ENCODE measurements around the gene TCOF1.
A peak's percentile ranks its signal among the peaks of the same experiment; 100 is the strongest.

The TCOF1 gene

GRCh38 chr5:150364004-150364403 lies 6.5 kb downstream of the TCOF1 start:
- in situ Hi-C loops (cut with HindIII; ENCODE audit: low sequenced_read_pairs) = no loop called here

GRCh38 chr5:150368526-150368925 lies 11.0 kb downstream of the TCOF1 start:
- no peak for DNase-seq (ENCODE audit: low read depth)
- no peak for TF ChIP-seq CTCF (IDR thresholded peaks at IDR 0.05; ENCODE audit: low read depth, low read length, missing control alignments)
- in situ Hi-C loops (cut with HindIII; ENCODE audit: low sequenced_read_pairs) = no loop called here
- no peak overlapping the region for H3K4me3 ChIP-seq (ENCODE audit: low read depth, low read length)

More at GRCh38 chr5:150364004-150364403, 6.5 kb downstream of the TCOF1 start:
- no peak for TF ChIP-seq CTCF (IDR thresholded peaks at IDR 0.05; ENCODE audit: low read depth, low read length, missing control alignments)
- H3K4me3 ChIP-seq (ENCODE audit: low read depth, low read length) = no peak overlapping the region
- DNase-seq (ENCODE audit: low read depth) = no peak

GRCh38 chr5:150372639-150373038 lies 15.1 kb downstream of the TCOF1 start:
- no peak for TF ChIP-seq CTCF (IDR thresholded peaks at IDR 0.05; ENCODE audit: low read depth, low read length, missing control alignments)
- H3K4me3 ChIP-seq (ENCODE audit: low read depth, low read length) = no peak overlapping the region
- DNase-seq (ENCODE audit: low read depth) = no peak
- in situ Hi-C loops (cut with HindIII; ENCODE audit: low sequenced_read_pairs) = no loop called here

- TF ChIP-seq CTCF (IDR thresholded peaks at IDR 0.05; ENCODE audit: low read depth, low read length, missing control alignments) = no peak
- H3K4me3 ChIP-seq (ENCODE audit: low read depth, low read length) = no peak overlapping the region
- in situ Hi-C loops (cut with HindIII; ENCODE audit: low sequenced_read_pairs) = no loop called here
- DNase-seq (ENCODE audit: low read depth) = no peak
Measured at GRCh38 chr5:150374651-150375050, 17.2 kb downstream of the TCOF1 start.

- TF ChIP-seq CTCF (IDR thresholded peaks at IDR 0.05; ENCODE audit: low read depth, low read length, missing control alignments) = no peak
- peak; percentile 35 for DNase-seq (ENCODE audit: low read depth)
- in situ Hi-C loops (cut with HindIII; ENCODE audit: low sequenced_read_pairs) = no loop called here
- no peak overlapping the region for H3K4me3 ChIP-seq (ENCODE audit: low read depth, low read length)
Measured at GRCh38 chr5:150376799-150377771, 19.6 kb downstream of the TCOF1 start.

- no peak for TF ChIP-seq CTCF (IDR thresholded peaks at IDR 0.05; ENCODE audit: low read depth, low read length, missing control alignments)
- DNase-seq (ENCODE audit: low read depth) = peak; percentile 64
- no peak overlapping the region for H3K4me3 ChIP-seq (ENCODE audit: low read depth, low read length)
- in situ Hi-C loops (cut with HindIII; ENCODE audit: low sequenced_read_pairs) = no loop called here
Measured at GRCh38 chr5:150377964-150378694, 20.6 kb downstream of the TCOF1 start.
